Small intestine (tissue), 7 donors: ENCODE results near the gene PITRM1. TPM values are rescaled to one million over a fixed set of nuclear protein-coding genes. Genes with fewer than 3 reads are reported as not detected.
A peak's percentile ranks its signal among the peaks of the same experiment; 100 is the strongest.

ENCODE experiments used
- DNase-seq, 2 donors: peaks; one replicate each; pipeline versions ENCODE4 v3.0.0 to v3.0.0-alpha.2; 2013
- FAIRE-seq: peaks from 2 replicates; lab custom pipeline; 2012; peaks lifted over from hg19 to GRCh38; lab: Jason Lieb, UNC
- H3K27ac ChIP-seq, 3 donors: one replicate each; pipeline ENCODE4 v1.5.1; 2013; ENCODE audit warnings: low read length in 2 of 3, mild to moderate bottlenecking in 2 of 3, control low read depth in 1 of 3, inconsistent platforms in 1 of 3, low read depth in 1 of 3, moderate library complexity in 1 of 3
- H3K27me3 ChIP-seq, 3 donors: one replicate each; pipeline ENCODE4 v1.6.1; 2013; ENCODE audit warnings: low read length in 3 of 3, inconsistent platforms in 1 of 3; ENCODE audit not compliant: control insufficient read depth in 3 of 3, insufficient read depth in 3 of 3
- H3K36me3 ChIP-seq, 3 donors: one replicate each; pipeline ENCODE4 v1.6.1; 2013; ENCODE audit warnings: low read length in 3 of 3, inconsistent platforms in 1 of 3, low read depth in 1 of 3, mild to moderate bottlenecking in 1 of 3, moderate library complexity in 1 of 3; ENCODE audit not compliant: control insufficient read depth in 3 of 3, insufficient read depth in 2 of 3
- H3K4me1 ChIP-seq, 3 donors: one replicate each; pipeline ENCODE4 v1.6.1; 2013; ENCODE audit warnings: low read length in 2 of 3, inconsistent platforms in 1 of 3, low read depth in 1 of 3, mild to moderate bottlenecking in 1 of 3, moderate library complexity in 1 of 3; ENCODE audit not compliant: control insufficient read depth in 3 of 3, insufficient read depth in 2 of 3
- H3K4me3 ChIP-seq, 3 donors: one replicate each; pipeline ENCODE4 v1.5.1; 2013; ENCODE audit warnings: low read length in 3 of 3, control low read depth in 1 of 3, inconsistent platforms in 1 of 3, low read depth in 1 of 3, mild to moderate bottlenecking in 1 of 3, moderate library complexity in 1 of 3
- H3K9me3 ChIP-seq, 2 donors: one replicate each; pipeline ENCODE4 v1.6.1; 2013; ENCODE audit warnings: low read depth in 1 of 2, low read length in 1 of 2; ENCODE audit not compliant: control insufficient read depth in 2 of 2, insufficient read depth in 1 of 2
- WGBS, 3 donors: extraction: QIAGEN DNeasy Blood & Tissue Kit; methylation state at CpG; one replicate each; pipeline ENCODE4 v1.1.7; 2013; 5-methylcytosine and 5-hydroxymethylcytosine counted together
- polyA plus RNA-seq, 4 donors: library from polyadenylated mRNA; stranded (reverse) in 3 of 4; unstranded in 1 of 4; fragments of 200-250 nt in 3 of 4; fragments of 120-200 nt in 1 of 4; gene quantifications; one replicate each; pipeline versions ENCODE4 v1.2.1 to v1.2.3, GENCODE V29; 2013
- donor health status: healthy with polysubstance abuse.
- donor health status: control.
- donor health status: control.
- donor health status: Bipolar disorder and iron deficiency.
- donor health status: healthy.

Gene PITRM1
- polyA plus RNA-seq, 4 donors = 33.1 to 51.5 (median 46.0) TPM

DNA sequence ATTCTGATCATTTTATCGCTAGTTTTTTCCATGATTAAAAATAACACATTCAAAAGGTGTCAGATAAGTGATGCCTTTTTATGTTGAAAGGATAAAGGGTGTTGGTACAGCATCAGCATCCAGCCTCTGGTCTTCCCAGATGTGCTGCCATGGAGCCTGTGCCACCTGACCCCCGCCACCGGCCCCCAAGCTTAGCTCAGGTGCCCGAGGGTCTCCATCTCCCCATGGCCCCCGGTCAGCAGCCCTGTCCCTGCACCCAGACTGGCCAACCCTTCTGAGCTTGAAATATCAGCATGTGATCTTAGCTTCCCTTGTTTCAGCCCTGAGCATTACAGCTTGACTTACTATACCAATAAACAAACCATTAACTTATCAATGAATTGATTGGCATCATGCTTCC lies 80.7 kb downstream of the PITRM1 start:
- Histone ChIP-seq H3K27me3 (no peaks in the 10 kb centered on the region), H3K9me3 (no peaks in the 10 kb centered on the region), H3K27ac (no peak overlapping the region), H3K4me1 (peaks cover 15 to 18% (median 17%) of the 10 kb centered on the region in 3 donors), H3K4me3 (no peak overlapping the region), H3K36me3 (peaks cover 0 to 7% (median 0%) of the 10 kb centered on the region in 3 donors)
- FAIRE-seq = no peak
- WGBS, 3 donors = 80 to 89% (median 87%) methylated on average over 5 of the region's 5 CpGs
- DNase-seq = no peak

DNA sequence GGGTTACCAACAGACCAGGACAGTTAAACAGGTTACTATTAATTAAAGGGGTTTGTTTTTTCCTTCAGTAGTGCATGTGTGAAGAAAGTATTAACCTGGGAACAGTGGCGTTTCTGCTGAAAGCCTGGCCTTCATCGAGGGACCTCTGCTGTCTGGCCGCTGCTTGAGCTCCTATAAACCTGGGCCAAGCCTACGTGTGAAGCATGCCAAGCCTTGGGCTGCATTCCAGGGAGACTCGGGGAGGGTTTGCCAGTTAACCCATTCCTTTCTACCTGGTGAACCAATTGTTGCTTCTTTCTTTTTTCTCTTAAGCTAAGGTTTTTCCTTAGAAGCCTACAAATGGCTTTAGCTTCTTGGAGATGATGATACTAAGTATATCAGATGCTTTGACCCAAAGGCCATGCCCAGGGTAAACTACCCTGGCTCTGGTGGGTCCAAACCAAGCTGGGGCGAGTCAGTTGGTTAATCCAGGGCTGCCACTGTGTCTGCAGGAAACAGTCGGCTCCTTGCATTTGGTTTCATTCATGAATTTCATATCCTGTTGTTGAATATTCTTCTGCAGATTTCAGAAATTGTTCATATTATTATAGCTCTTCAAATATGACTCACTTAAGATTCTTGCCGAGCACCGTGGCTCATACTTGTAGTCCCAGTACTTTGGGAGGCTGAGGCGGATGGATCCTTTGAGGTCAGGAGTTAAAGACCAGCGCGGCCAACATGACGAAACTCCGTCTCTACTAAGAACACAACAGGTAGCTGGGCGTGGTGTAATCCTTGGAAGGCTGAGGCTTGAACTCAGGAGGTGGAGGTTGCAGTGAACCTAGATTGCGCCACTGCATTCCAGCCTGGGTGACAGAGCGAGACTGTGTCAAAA lies 81.4 kb downstream of the PITRM1 start:
- FAIRE-seq (no peak), DNase-seq (peak in 1 of 2 donors; percentile 68)
- Histone ChIP-seq H3K36me3 (peaks cover 0 to 10% (median 0%) of the 10 kb centered on the region in 3 donors), H3K4me1 (peaks cover 10 to 17% (median 15%) of the 10 kb centered on the region in 3 donors), H3K27ac (peak overlapping the region in 1 of 3 donors; percentile 38), H3K27me3 (no peaks in the 10 kb centered on the region), H3K4me3 (no peak overlapping the region), H3K9me3 (no peaks in the 10 kb centered on the region)
- 25 to 54% (median 27%) methylated on average over 17 of the region's 17 CpGs for WGBS, 3 donors

DNA sequence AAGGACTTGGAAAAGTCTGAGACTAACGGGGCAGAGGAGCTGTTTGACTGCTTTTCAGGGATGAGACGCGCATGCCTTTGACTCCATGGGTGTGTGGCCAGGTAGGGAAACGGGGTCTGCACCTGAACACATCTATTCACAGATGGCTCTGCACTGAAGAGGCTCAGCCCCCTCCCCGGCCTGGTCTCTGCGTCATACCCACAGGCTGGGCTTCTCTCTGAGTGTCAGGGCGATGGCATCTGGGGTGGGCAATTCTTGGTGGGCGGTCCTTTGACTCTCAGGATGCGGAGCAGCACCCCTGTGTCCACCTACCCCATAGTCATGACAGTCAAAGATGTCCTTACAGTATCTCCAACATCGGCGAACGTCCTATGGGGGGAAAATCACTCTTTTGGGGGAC lies 82.2 kb downstream of the PITRM1 start:
- H3K4me1 ChIP-seq = peaks cover 8 to 12% (median 10%) of the 10 kb centered on the region in 3 donors
- 82 to 92% (median 87%) methylated on average over 12 of the region's 12 CpGs for WGBS, 3 donors
- no peak for FAIRE-seq
- H3K27ac ChIP-seq = no peak overlapping the region
- DNase-seq = no peak
- H3K36me3 ChIP-seq = peaks cover 0 to 12% (median 0%) of the 10 kb centered on the region in 3 donors
- no peaks in the 10 kb centered on the region for H3K9me3 ChIP-seq
- no peak overlapping the region for H3K4me3 ChIP-seq
- H3K27me3 ChIP-seq = no peaks in the 10 kb centered on the region

Other genes starting within 250 kb of the PITRM1 start
- 100 to 1,000 TPM in 1 of 4 donors, 10 to 100 TPM in 3; 10.7 to 154 (median 73.9) TPM for gene PFKP, start 105.2 kb downstream of the PITRM1 start, polyA plus RNA-seq